Activated gamma-delta T cell treated with Interleukin-2 at 50 U/mL for 16 hours (primary cell): ENCODE results near the gene MANBA.

Experiments used
- DNase-seq: peaks from one replicate; pipeline ENCODE4 v3.0.0-alpha.2; 2020

The MANBA gene

DNA sequence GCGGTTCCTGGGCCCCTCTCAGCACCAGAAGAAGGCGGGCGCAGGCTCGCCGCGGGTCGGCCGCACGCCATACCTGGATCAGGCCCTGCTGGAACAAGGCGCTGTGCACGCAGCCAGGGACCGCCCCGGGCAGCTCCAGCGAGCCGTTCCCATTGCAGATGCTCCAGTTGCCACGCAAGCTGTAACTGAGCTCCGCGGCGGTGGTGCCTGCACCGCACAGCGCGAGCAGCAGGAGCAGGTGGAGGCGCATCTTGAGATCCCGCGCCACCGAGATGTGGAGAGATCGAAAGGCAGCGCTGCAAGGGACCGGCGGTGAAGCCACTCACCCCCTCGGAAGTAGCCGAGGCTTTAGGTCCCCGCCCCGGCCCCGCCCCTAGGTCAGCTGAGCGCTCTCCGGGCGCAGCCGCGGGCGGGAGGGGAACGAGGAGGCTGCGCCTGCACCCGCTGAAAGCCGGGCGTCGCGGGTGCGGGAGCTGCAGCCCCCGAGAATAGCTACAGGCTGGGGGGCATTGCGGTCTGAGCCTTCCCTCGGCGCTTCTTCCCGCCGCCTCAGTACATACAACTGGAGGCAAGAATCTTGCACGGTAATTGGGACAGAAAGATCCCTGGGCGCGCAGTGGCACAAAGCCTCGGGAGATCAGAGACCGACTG, at the start of gene MANBA:
Gene MANBA, minus strand, starts transcription at position 324 of the 651 bp plus-strand sequence. Its CDS starts 74 bp downstream, at position 250.
- DNase-seq: peak; percentile 82

DNA sequence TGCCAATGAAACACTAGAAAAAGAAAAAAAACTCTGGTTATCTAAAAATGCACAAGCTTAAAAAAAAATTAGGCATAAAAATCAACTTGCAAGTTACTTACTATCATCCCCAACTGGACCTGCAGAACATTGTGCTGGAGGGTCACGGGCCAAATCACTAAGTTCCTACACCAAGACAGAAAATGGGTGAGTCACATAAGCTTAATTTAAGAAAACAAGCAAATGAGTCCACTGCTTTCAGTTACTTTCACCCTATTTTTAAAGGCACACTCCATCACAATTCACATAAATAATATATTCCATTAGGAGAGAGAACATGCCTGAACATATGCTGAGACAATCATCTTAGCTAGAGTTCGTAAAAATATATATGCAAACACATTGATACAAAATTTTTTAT, 48.9 kb upstream of the MANBA start:
- DNase-seq: no peak

DNA sequence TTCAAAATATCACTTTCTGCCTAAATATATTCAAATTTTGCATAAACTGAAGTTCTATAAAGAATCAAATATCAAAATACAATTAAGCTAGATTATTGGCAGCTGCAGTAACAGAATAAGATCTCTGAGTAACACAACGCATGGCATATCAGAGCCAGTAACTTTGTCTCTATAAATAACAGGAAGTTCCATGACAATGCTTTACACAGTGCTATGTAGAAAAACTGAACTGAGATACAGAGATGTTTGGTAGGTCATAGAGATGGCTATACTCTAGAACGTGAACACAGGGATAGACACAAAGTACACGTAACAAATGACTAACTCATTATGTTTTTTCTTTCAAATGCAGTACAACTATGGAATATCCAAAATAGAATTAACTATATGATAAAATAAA, 48.4 kb upstream of the MANBA start:
- no peak for DNase-seq

DNA sequence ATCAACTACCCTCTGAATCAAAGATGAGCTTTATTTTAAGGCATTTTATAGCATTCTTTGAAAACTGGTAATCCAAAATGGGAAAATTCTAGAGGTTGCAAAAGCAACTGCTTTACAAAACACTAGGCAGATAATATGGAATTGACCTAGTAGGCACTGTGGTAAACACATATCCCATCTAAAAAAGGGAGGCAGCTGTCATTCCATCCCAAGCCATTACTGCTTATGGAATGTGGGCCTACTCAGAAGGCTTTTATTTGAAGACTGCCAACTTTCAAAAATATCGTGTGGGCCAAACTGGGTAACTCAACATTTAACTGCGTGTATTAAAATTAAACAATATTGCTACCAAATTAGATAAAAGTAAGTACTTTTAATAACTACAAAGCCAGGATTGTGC, 47.2 kb upstream of the MANBA start:
- DNase-seq: no peak

DNA sequence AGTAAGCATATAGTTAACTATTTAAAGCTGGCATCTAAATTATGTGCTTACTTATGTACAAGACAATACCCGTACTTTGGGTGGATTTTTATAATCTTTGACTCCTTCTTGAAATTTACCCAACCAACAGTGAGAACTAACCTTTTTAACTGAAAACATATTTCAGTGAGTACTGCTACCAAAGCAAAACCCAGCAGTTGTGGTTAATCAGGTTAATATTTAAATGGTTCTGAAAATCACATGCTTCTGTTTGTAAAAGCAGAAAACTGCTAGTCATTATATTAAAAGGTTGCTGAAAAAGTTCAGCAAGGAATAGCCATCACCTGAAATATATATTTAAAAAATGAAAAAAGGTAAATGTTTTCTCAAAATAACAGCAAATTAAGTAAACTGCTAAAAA, 46.6 kb upstream of the MANBA start:
- no peak for DNase-seq

DNA sequence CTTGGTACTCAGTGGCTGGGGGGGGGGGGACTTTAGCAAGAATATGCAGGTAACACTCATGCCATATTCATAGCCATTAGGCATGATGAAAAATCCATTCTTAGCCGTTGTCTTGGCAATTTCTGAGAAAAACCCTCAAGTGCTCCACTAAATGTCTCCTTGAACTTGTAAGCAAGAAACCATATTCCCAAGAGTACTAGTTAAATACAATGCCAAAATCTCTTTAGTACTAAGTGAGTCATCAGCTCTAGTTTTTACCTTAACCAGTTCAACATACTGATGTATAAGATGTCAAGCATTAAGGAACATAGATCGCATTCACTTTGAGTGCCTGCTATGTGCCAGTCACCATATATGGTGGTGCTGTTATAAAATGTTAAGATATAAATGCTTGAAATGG, 39.0 kb upstream of the MANBA start:
- DNase-seq: no peak

DNA sequence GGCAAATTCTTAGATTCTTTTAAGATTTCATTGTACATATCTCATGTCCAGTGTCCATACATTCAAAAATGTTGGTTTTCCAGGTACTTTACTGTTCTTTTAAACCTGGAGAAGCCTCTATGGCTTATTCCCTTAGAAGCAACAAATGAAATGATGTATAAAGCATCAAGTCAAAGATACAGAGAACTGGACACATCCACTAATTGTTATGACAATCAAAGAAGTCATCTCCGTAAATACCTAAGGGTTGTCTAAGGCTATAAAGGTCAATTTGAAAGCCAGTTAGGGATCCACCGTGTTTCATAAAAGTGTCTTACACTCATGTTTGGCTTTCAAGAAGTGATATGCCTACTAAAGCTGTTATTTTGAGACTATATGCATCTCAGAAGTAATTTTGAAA, 34.2 kb upstream of the MANBA start:
- no peak for DNase-seq

DNA sequence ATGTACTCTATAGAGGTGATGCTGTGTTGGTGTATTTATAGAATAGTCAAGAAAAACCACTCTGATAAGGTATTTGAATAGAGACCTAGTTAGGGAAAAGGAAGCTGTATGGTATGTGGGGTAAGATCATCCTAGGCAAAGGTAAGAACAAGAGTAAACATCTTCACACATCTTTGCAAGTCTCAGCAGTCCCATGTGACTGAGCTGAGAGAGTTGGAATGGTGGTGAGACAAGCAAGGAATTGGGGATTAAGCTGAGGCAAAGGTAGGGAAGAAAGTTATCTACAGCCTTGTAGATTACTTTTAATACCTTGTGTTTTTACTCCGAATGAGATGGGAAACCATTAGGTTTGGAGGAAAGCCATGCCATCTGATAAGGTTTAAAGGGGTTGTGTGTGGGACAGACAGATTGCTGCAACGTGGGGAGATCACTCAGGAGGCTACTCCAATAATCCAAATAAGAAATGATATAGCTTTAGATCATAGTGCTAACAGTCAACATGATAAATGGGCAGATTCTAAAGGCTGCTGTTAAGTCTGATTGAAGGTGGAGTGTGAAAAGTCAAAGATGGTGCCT, 31.7 kb upstream of the MANBA start:
- no peak for DNase-seq

DNA sequence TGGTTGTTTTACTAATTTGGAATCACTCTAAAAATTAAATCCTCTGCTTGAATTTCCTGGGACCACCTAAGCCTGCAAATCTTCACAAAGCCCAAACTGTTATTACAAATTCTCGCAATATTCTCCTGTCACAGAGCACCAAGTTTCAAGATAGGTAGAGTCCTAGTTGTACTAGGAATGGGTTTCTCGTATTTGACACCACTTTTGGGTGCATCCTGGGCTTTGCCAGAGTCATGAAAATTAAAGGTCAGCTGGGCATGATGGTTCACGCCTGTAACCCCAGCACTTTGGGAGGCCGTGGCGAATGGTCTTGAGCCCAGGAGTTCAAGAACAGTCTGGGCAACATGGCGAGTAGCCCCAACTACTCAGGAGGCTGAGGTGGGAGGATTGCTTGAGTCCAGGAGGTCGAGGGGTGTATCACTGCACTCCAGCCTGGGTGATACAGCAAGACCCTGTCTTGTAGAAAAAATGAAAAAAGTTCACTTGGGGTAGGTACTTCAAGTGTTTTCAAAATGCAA, 30.6 kb upstream of the MANBA start:
- DNase-seq: no peak

DNA sequence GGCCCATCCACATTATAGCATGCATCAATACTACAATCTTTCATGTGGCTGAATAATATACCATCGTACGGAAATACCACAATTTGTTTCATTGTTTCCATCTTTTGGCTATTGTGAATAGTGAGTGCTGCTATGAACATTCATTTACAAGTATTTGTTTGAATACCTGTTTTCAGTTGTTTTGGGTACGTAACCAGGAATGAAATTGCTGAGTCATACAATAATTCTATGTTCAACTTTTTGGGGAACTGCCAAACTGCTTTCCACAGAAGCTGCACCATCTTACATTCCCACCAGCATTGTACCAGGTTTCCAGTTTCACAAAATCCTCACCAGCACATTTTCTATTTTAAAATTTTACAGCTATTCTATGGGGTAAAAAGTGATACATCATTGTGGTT, 28.5 kb upstream of the MANBA start:
- no peak for DNase-seq

DNA sequence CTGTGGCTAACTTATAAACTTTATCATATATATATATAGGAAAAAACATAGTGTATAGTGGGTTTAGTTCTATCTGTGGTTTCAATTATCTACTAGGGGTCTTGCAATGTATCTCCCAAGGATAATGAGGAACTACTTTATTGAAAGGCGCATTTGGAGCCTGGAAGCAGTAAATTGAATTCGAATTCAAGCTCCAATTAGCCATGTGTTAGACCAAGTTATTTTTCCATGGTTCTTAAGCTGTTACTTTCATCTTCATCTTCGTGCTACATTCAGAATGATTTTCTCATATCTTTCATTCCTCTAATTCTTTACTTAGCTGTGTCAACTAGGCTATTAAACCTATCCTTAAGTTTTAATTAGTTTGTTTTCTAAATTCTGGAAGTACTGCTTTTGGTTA, 27.2 kb upstream of the MANBA start:
- DNase-seq: no peak

DNA sequence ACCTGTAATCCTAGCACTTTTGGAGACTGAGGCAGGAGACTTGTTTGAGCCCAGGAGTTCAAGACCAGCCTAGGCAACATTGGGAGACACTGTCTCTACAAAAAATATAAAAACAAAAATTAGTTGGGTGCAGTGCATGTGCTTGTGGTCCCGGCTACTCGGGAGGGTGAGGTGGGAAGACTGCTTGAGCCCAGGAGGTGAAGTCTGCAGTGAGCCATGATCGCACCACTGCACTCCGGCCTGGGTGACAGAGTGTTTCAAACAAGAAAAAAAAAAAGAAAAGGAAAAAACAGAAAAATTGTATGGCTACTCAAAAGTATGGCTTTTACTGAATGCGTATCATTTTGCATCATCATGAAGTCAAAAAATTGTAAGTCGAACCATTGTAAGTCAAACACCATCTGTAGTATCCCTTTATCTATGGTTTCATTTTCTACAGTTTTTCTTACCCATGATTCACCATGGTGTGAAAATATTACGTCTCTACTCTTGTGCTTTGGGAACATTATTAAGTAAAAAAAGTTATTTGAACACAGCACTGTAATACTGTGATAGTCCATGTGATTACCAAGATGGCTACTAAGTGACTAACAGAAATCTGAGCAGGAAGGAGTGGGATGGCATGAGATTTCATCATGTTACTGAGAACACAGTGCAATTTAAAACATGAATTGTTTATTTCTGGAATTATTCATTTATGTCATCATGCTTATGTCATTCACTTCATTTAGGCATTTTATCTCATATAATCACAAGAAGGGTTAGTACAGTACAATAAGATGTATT, 26.5 kb upstream of the MANBA start:
- DNase-seq: no peak

DNA sequence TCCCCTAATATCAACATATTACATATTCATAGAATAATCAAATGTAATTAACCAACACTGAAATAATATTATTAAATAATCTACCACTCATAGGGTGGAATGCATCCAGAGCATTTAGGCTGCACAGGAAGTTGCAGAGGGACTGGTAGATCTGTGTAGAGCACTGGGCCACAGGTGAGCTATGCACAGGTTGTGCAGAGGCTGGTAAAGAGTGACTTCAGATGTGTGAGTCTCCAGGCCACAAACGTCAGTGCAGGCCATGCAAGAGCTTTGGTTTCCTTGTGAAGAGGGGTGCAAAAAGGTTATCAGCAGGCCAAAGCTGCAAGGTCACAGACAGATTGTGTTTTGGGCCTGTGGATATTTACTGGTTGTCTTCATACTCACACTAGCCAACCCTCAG, 25.5 kb upstream of the MANBA start:
- no peak for DNase-seq

DNA sequence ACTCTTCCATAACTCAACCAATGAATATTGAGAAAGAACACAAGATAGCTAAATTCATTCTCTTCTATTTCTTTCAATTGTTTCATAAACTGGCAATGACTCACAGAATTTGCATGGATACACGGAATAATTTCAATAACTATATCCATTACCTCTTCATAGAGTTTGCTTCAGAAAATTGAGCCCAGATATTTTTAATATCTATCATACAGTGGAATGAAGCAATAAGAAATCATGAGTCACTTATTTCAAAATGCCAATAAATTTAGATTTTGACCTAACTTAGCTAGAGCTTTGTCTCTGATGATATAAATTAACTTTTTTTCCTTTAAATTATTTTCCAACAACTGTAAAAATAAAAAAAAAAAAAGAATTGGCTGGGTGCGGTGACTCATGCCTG, 22.2 kb upstream of the MANBA start:
- DNase-seq: no peak

DNA sequence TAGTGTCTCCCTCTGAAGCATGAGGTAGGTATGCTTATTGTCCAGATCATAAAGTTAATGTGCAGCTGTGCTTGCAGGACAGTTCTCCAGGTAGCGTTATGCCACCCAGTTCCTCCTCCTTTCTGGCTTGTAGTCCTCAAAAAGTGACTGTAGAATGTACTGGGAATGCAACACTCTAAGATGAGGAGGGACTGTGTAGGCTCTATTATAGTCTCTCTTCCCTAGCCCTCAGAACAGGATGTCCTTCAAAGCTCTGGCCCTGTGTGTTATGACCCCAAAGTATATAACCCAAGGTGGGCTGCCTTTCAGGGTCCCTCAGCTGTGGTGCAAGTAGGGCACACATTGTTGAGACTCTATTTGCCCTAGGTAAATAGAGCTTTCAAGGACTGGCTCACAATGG, 20.8 kb upstream of the MANBA start:
- no peak for DNase-seq

DNA sequence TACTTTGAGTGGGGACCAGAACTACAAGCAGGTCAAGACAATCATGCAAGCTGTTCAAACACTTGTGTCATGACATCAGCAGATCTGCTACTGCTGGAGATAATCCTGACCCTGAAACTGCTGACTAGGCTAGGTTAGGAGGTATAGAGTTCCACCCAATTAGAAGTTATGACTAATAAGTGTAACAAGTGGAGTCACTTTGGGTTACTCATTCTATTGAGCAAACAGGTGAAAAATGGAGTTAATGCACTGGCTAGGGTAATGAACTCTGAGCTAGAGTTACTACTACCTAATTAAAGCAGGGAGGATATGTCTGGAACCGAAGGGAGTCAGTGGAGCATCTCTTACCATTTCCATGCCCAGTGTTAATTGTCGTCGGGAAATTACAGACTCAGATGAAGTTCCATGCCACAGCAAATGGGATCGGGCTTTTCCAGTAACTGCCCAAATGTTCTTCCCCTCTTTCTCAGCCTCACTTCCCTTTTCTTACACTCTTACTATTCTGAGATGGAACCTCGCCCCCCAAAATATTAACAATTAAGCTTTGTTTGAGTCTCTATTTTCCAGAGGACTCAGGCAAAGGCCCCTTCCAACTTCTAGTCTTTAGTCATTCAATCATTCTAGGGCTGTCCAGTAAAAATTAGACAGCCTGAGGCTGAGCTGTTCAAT, 19.8 kb upstream of the MANBA start:
- no peak for DNase-seq

DNA sequence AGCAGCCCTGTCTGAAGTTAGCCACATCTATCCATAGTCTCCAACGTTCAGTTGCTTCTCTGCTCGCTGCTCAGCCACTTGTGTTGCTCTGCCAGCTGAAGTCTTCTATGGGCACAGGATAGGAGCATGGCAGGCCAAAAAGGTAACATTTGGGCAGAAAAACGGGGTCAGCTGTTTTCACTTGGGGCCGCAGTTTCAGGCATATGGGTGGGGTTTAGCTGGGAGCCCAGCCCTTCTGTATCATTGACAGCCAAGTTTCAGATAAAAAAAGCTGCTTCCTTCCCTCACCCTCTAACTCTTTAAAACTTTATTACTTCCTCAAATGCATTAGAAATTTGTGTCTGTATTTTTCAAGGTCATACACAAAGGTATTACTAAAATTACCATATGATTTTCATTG, 18.4 kb upstream of the MANBA start:
- no peak for DNase-seq

DNA sequence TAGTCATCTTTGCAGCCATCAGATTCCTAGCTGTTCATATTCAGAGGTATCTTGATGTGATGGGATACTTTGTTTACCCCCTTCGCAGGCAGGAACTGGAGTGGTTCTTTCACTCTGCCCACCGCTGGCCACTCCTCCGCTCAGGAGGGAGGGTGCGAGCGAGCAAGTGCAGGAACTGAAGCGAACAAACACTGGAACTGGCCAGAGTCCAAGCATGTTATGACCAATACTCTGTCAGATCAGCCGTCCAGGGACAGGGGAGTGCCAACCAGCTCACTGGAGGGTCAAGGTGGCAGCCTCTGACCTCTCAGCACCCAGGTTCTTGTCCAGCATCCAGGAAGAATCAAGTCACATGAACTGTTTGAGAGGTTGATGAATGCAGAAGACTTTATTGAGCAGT, 18.0 kb upstream of the MANBA start:
- no peak for DNase-seq

DNA sequence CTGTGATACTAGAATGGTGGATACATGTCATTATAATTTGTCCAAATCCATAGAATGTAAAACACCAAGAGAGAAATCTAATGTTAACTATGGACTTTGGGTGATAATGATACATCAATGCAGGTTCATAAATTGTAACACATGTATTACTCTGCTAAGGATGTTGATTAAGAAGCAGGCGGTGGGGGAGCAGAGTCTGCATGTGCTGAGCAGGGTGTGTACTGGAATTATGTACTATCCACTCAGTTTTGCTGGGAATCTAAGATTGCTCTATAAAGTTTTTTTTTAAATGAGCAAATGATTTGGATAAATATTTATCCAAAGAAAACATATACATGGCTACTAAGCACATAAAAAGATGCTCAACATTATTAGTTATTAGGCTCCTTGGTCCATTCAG, 15.0 kb upstream of the MANBA start:
- no peak for DNase-seq

DNA sequence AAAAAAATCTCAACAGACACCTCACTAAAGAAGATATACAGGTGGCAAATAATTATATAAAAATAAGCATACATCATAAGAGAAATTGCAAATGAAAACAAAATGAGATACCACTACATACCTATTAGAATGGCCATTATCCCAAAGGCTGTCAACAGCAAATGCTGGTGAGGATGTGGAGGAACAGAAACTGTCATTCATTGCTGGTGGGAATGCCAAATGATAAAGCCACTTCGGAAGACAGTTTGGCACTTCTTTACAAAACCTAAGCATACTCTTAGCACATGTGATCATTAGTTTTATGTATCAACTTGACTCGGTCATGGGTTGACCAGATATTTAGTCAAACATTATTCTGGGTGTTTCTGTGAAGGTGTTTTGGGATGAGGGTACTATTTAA, 13.5 kb upstream of the MANBA start:
- DNase-seq: no peak

DNA sequence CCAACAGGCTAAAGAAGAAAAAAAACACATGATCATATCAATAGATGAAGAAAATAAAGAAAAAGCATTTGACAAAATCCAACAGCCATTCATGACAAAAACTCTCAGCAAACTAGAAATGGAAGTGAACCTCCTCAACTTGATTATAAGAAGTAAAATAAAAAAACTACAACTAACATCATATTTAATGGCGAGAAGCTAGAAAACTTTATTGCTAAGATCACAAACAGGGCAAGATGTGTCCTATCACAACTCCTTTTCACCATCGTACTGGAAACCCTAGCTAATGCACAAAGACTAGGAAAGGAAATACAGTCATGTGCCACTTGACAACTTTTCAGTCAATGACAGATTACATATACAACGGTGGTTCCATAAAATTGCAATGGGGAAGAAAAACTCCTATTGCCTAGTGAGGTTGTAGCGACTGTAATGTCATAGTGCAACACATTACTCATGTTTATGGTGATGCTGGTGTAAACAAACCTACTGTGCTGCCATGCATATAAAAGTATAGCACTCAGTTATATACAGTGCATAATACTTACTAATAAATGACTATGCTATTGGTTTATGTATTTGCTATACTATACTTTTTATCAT, 12.1 kb upstream of the MANBA start:
- DNase-seq: no peak

DNA sequence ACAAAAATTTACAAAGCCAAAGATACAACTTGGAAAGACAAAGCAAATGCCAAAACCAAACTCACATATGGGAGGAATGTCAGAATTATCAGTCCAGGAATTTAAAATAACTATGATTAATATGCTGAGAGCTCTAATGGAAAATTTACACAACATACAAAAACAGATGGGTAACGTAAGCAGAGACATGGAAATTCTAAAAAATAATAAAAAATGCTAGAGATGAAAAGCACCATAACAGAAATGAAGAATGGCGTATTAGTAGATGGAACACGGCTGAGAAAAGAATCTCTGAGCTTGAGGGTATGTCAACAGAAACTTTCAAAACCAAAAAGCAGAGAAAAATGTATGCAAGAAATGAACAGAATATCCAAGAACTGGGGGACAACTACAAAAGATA, 4.1 kb upstream of the MANBA start:
- DNase-seq: no peak

DNA sequence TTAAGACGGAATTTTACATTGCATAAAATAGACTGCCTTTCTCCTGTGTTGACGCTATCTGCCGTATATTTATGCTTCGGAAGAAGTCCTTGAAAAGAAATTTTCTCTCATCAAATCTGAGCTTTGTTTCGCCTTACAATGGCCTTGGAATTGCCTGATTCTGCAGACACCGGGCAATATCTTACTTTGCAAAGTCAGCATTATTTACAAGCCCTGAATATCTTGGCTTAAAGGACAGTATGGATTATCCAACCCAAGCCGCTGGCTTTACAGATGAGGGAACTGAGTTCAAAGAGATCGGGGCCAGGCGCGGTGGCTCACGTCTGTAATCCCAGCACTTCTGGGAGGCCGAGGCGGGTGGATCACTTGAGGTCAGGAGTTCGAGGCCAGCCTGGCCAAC, 1.1 kb upstream of the MANBA start:
- DNase-seq: no peak
